ENCODE data around the gene PNMA8B. TPM values are rescaled to one million over a fixed set of nuclear protein-coding genes. Genes with fewer than 3 reads are reported as not detected.

Gene PNMA8B
- total and polyA plus RNA-seq, 2 experiments from 2014 or later, result 0.20 to 0.65 TPM

DNA sequence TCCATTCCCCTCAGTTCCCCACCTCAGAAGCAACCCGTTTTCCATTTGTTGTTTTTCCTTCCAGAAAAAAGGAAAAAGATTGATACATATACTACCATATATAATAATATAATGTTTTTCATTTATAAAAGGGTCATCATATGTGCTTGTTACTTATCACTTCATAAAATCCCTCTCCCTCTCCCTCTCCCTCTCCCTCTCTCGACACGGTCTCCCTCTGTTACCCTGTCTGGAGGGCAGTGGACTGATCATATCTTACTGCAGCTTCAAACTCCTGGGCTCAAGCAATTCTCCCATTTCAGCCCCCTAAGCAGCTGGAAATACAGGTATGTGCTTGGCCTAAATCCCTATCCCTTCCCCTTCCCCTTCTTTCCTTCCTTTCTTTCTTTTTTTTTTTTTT is 41.4 kb downstream of the PNMA8B start:
- H2AFZ ChIP-seq, result no peak overlapping the region
- no peaks in the 10 kb centered on the region for H3K36me3 ChIP-seq (ENCODE audit: low read depth)
- no peaks in the 10 kb centered on the region for H3K4me1 ChIP-seq (ENCODE audit: insufficient read depth)
- no peak overlapping the region for H3K27ac ChIP-seq
- no peak for DNase-seq
- H3K79me2 ChIP-seq (ENCODE audit: insufficient read depth), result no peaks in the 10 kb centered on the region
- no peaks in the 10 kb centered on the region for H3F3A ChIP-seq (ENCODE audit: insufficient read depth)
- TF ChIP-seq EZH2 (IDR thresholded peaks at IDR 0.05; ENCODE audit: insufficient read depth, poor library complexity, severe bottlenecking) (no peak), EZH2phosphoT487 (IDR thresholded peaks at IDR 0.05; ENCODE audit: insufficient read depth, low read depth) (no peak)
- no peak overlapping the region for H3K4me2 ChIP-seq (ENCODE audit: unreplicated experiment)
- H3K27me3 ChIP-seq (replicated peaks; ENCODE audit: insufficient read depth), result peaks cover 12% of the 10 kb centered on the region
- no peaks in the 10 kb centered on the region for H3K9me3 ChIP-seq (ENCODE audit: low read depth)
- no peak overlapping the region for H3K9ac ChIP-seq
- in situ Hi-C loops (cut with MboI), result no loop called here
- no peaks in the 10 kb centered on the region for H3K9me2 ChIP-seq (ENCODE audit: insufficient read depth)
- H4K20me1 ChIP-seq (ENCODE audit: insufficient read depth), result no peaks in the 10 kb centered on the region
- H3K4me3 ChIP-seq, result no peak overlapping the region
- WGBS, 2 experiments (ENCODE audit: low coverage in 1 of 2, low lambda C conversion rate in 2 of 2, missing lambda C conversion rate in 2 of 2), result 76 to 79% methylated on average over 3 of the region's 3 CpGs

- in situ Hi-C loops (cut with MboI), result no loop called here
- H3K9ac ChIP-seq, result no peak overlapping the region
- H3K36me3 ChIP-seq (ENCODE audit: low read depth), result no peaks in the 10 kb centered on the region
- H3K9me3 ChIP-seq (ENCODE audit: low read depth), result no peaks in the 10 kb centered on the region
- H3K9me2 ChIP-seq (ENCODE audit: insufficient read depth), result no peaks in the 10 kb centered on the region
- H2AFZ ChIP-seq, result no peak overlapping the region
- no peaks in the 10 kb centered on the region for H3K4me1 ChIP-seq (ENCODE audit: insufficient read depth)
- peaks cover 12% of the 10 kb centered on the region for H3K27me3 ChIP-seq (replicated peaks; ENCODE audit: insufficient read depth)
- H3F3A ChIP-seq (ENCODE audit: insufficient read depth), result no peaks in the 10 kb centered on the region
- no peaks in the 10 kb centered on the region for H4K20me1 ChIP-seq (ENCODE audit: insufficient read depth)
- no peak overlapping the region for H3K4me2 ChIP-seq (ENCODE audit: unreplicated experiment)
- no peak for DNase-seq
- H3K79me2 ChIP-seq (ENCODE audit: insufficient read depth), result no peaks in the 10 kb centered on the region
- no peak overlapping the region for H3K27ac ChIP-seq
- TF ChIP-seq EZH2phosphoT487 (IDR thresholded peaks at IDR 0.05; ENCODE audit: insufficient read depth, low read depth) (no peak), EZH2 (IDR thresholded peaks at IDR 0.05; ENCODE audit: insufficient read depth, poor library complexity, severe bottlenecking) (no peak)
- 65 to 72% methylated on average over 6 of the region's 6 CpGs for WGBS, 2 experiments (ENCODE audit: low coverage in 1 of 2, low lambda C conversion rate in 2 of 2, missing lambda C conversion rate in 2 of 2)
- H3K4me3 ChIP-seq, result no peak overlapping the region
These were observed 42.0 kb downstream of the PNMA8B start for GRCh38 chr19:46453661-46454060.

GRCh38 chr19:46452186-46452585 is 43.5 kb downstream of the PNMA8B start:
- Histone ChIP-seq H2AFZ (no peak overlapping the region), H3K27ac (no peak overlapping the region), H3K9ac (no peak overlapping the region), H3K36me3 (ENCODE audit: low read depth) (no peaks in the 10 kb centered on the region), H3K4me3 (no peak overlapping the region), H3K27me3 (replicated peaks; ENCODE audit: insufficient read depth) (peaks cover 10% of the 10 kb centered on the region), H3K4me1 (ENCODE audit: insufficient read depth) (no peaks in the 10 kb centered on the region), H3K79me2 (ENCODE audit: insufficient read depth) (no peaks in the 10 kb centered on the region), H3F3A (ENCODE audit: insufficient read depth) (no peaks in the 10 kb centered on the region), H4K20me1 (ENCODE audit: insufficient read depth) (no peaks in the 10 kb centered on the region), H3K9me2 (ENCODE audit: insufficient read depth) (no peaks in the 10 kb centered on the region), H3K4me2 (ENCODE audit: unreplicated experiment) (no peak overlapping the region), H3K9me3 (ENCODE audit: low read depth) (no peaks in the 10 kb centered on the region)
- in situ Hi-C loops (cut with MboI), result no loop called here
- no peak for DNase-seq
- WGBS, 2 experiments (ENCODE audit: low coverage in 1 of 2, low lambda C conversion rate in 2 of 2, missing lambda C conversion rate in 2 of 2), result 11 to 12% methylated on average over 4 of the region's 4 CpGs
- TF ChIP-seq EZH2 (IDR thresholded peaks at IDR 0.05; ENCODE audit: insufficient read depth, poor library complexity, severe bottlenecking) (no peak), EZH2phosphoT487 (IDR thresholded peaks at IDR 0.05; ENCODE audit: insufficient read depth, low read depth) (no peak)

GRCh38 chr19:46451352-46451751 is 44.3 kb downstream of the PNMA8B start:
- no peak overlapping the region for H3K4me2 ChIP-seq (ENCODE audit: unreplicated experiment)
- no peaks in the 10 kb centered on the region for H3K9me3 ChIP-seq (ENCODE audit: low read depth)
- no peak overlapping the region for H3K9ac ChIP-seq
- no peak overlapping the region for H3K27ac ChIP-seq
- no peaks in the 10 kb centered on the region for H4K20me1 ChIP-seq (ENCODE audit: insufficient read depth)
- H3K4me3 ChIP-seq, result no peak overlapping the region
- no peaks in the 10 kb centered on the region for H3K79me2 ChIP-seq (ENCODE audit: insufficient read depth)
- H3K4me1 ChIP-seq (ENCODE audit: insufficient read depth), result no peaks in the 10 kb centered on the region
- no peaks in the 10 kb centered on the region for H3K36me3 ChIP-seq (ENCODE audit: low read depth)
- H3K9me2 ChIP-seq (ENCODE audit: insufficient read depth), result no peaks in the 10 kb centered on the region
- 83 to 90% methylated on average over 6 of the region's 6 CpGs for WGBS, 2 experiments (ENCODE audit: low coverage in 1 of 2, low lambda C conversion rate in 2 of 2, missing lambda C conversion rate in 2 of 2)
- in situ Hi-C loops (cut with MboI), result no loop called here
- no peak for TF ChIP-seq EZH2 (IDR thresholded peaks at IDR 0.05; ENCODE audit: insufficient read depth, poor library complexity, severe bottlenecking)
- TF ChIP-seq EZH2phosphoT487 (IDR thresholded peaks at IDR 0.05; ENCODE audit: insufficient read depth, low read depth), result no peak
- H2AFZ ChIP-seq, result no peak overlapping the region
- peaks cover 5% of the 10 kb centered on the region; the same call in 1 of the 2 replicates for H3K27me3 ChIP-seq (replicated peaks; ENCODE audit: insufficient read depth)
- DNase-seq, result no peak
- H3F3A ChIP-seq (ENCODE audit: insufficient read depth), result no peaks in the 10 kb centered on the region

- Histone ChIP-seq H3K9me2 (ENCODE audit: insufficient read depth) (no peaks in the 10 kb centered on the region), H3K27ac (no peak overlapping the region), H3K27me3 (replicated peaks; ENCODE audit: insufficient read depth) (peaks cover 5% of the 10 kb centered on the region; the same call in 1 of the 2 replicates), H3K36me3 (ENCODE audit: low read depth) (no peaks in the 10 kb centered on the region), H3K4me2 (ENCODE audit: unreplicated experiment) (no peak overlapping the region), H3K79me2 (ENCODE audit: insufficient read depth) (no peaks in the 10 kb centered on the region), H3K4me3 (no peak overlapping the region), H3K4me1 (ENCODE audit: insufficient read depth) (no peaks in the 10 kb centered on the region), H2AFZ (no peak overlapping the region), H3K9me3 (ENCODE audit: low read depth) (no peaks in the 10 kb centered on the region), H3K9ac (no peak overlapping the region), H4K20me1 (ENCODE audit: insufficient read depth) (no peaks in the 10 kb centered on the region), H3F3A (ENCODE audit: insufficient read depth) (no peaks in the 10 kb centered on the region)
- 66 to 73% methylated on average over 5 of the region's 5 CpGs for WGBS, 2 experiments (ENCODE audit: low coverage in 1 of 2, low lambda C conversion rate in 2 of 2, missing lambda C conversion rate in 2 of 2)
- in situ Hi-C loops (cut with MboI), result no loop called here
- no peak for DNase-seq
- no peak for TF ChIP-seq EZH2 (IDR thresholded peaks at IDR 0.05; ENCODE audit: insufficient read depth, poor library complexity, severe bottlenecking)
- TF ChIP-seq EZH2phosphoT487 (IDR thresholded peaks at IDR 0.05; ENCODE audit: insufficient read depth, low read depth), result no peak
These were observed 44.9 kb downstream of the PNMA8B start for GRCh38 chr19:46450737-46451136.
